Thoracic aorta (tissue), 2 donors: ENCODE data around the gene ADCK1. TPM values are rescaled to one million over a fixed set of nuclear protein-coding genes. Genes with fewer than 3 reads are reported as not detected.

Experiments
- ATAC-seq: fragments of 150-250 bp; one replicate; pipeline ENCODE4 v1.8.0; 2017; ENCODE audit warnings: low read depth; ENCODE audit not compliant: insufficient number of reproducible peaks, low FRiP score
- DNase-seq: peaks from one replicate; pipeline ENCODE4 v3.0.0-alpha.2; 2020; ENCODE audit warnings: low spot score
- H3K27ac ChIP-seq, 2 donors: fragments of 200-600 bp; sonication (generic); 1 replicate in 1 of 2; 2 replicates in 1 of 2; pipeline ENCODE4 v1.5.1; 2016; ENCODE audit warnings: mild to moderate bottlenecking in 2 of 2, moderate library complexity in 2 of 2
- H3K27me3 ChIP-seq: fragments of 200-600 bp; sonication (generic); replicated peaks from 2 replicates; pipeline ENCODE4 v1.6.0; 2016; ENCODE audit warnings: mild to moderate bottlenecking; ENCODE audit not compliant: insufficient read depth
- H3K36me3 ChIP-seq: fragments of 200-600 bp; sonication (generic); one replicate; pipeline ENCODE4 v1.5.1; 2016
- H3K4me1 ChIP-seq, 2 donors: fragments of 200-600 bp; sonication (generic); 1 replicate in 1 of 2; 2 replicates in 1 of 2; pipeline versions ENCODE4 v1.5.1 to v1.6.0; 2016; ENCODE audit warnings: low read depth in 2 of 2, mild to moderate bottlenecking in 1 of 2; ENCODE audit not compliant: control insufficient read depth in 1 of 2
- H3K4me3 ChIP-seq: fragments of 200-600 bp; sonication (generic); 2 replicates; pipeline ENCODE4 v1.5.1; 2016; ENCODE audit warnings: mild to moderate bottlenecking
- H3K9me3 ChIP-seq: fragments of 200-600 bp; sonication (generic); 2 replicates; pipeline ENCODE4 v1.5.1; 2016
- CTCF ChIP-seq: fragments of 200-600 bp; sonication (generic); IDR thresholded peaks from one replicate; pipeline ENCODE4 v1.5.1; 2019; ENCODE audit warnings: antibody characterized with exemption
- total RNA-seq, 2 donors: library from RNA; depleted of rRNA; stranded (reverse); fragments of >200 nt; gene quantifications; one replicate each; pipeline versions ENCODE4 v1.1.0 to v1.2.3, GENCODE V29; 2016

ADCK1 gene
- total RNA-seq, 2 donors from 2014 or later: 2.2 to 11.2 TPM

GRCh38 chr14:77906446-77906845, 106.5 kb downstream of the ADCK1 start:
- no peaks in the 10 kb centered on the region for H3K4me1 ChIP-seq
- ATAC-seq: no peak
- H3K27me3 ChIP-seq: no peaks in the 10 kb centered on the region
- no peaks in the 10 kb centered on the region for H3K9me3 ChIP-seq
- DNase-seq: no peak
- H3K36me3 ChIP-seq: no peaks in the 10 kb centered on the region
- H3K4me3 ChIP-seq: no peak overlapping the region
- TF ChIP-seq CTCF: no peak
- no peak overlapping the region for H3K27ac ChIP-seq

GRCh38 chr14:77908847-77909246, 108.9 kb downstream of the ADCK1 start:
- no peak for DNase-seq
- no peak for ATAC-seq
- Histone ChIP-seq H3K27me3 (no peaks in the 10 kb centered on the region), H3K36me3 (no peaks in the 10 kb centered on the region), H3K4me1 (no peaks in the 10 kb centered on the region), H3K27ac (no peak overlapping the region), H3K9me3 (no peaks in the 10 kb centered on the region), H3K4me3 (no peak overlapping the region)
- no peak for TF ChIP-seq CTCF

GRCh38 chr14:77909911-77910310, 110.0 kb downstream of the ADCK1 start:
- Histone ChIP-seq H3K27ac (no peak overlapping the region), H3K36me3 (no peaks in the 10 kb centered on the region), H3K4me3 (no peak overlapping the region), H3K4me1 (no peaks in the 10 kb centered on the region), H3K27me3 (no peaks in the 10 kb centered on the region), H3K9me3 (no peaks in the 10 kb centered on the region)
- TF ChIP-seq CTCF: no peak
- no peak for DNase-seq
- ATAC-seq: no peak

- Histone ChIP-seq H3K36me3 (no peaks in the 10 kb centered on the region), H3K9me3 (no peaks in the 10 kb centered on the region), H3K27ac (no peak overlapping the region), H3K4me1 (no peaks in the 10 kb centered on the region), H3K4me3 (no peak overlapping the region), H3K27me3 (no peaks in the 10 kb centered on the region)
- no peak for TF ChIP-seq CTCF
- DNase-seq (no peak), ATAC-seq (no peak)
Measured at GRCh38 chr14:77910506-77910905, 110.6 kb downstream of the ADCK1 start.

DNA sequence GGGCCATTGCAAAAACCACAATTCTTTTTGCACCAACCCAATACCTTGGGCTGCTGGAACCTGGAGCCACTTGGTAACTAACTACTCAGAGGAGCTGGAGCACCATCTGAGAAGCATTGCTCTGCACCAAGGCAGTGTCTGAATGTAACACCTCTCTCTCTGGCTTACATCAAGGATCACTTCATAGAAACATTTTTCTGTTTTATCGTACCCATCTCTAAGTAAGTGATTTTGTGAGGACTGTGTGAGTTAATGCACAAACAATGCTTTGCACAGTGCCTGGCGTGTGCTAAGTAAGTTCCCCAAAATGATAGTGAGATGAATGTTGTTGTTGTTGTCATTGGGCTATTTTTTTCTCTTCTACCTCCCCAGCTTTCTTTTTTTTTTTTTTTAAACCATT, 111.4 kb downstream of the ADCK1 start:
- DNase-seq: no peak
- Histone ChIP-seq H3K36me3 (no peaks in the 10 kb centered on the region), H3K9me3 (no peaks in the 10 kb centered on the region), H3K27me3 (no peaks in the 10 kb centered on the region), H3K4me3 (no peak overlapping the region), H3K4me1 (no peaks in the 10 kb centered on the region), H3K27ac (no peak overlapping the region)
- no peak for ATAC-seq
- no peak for TF ChIP-seq CTCF
